Measurements from ENCODE around the gene SOX13. TPM values are rescaled to one million over a fixed set of nuclear protein-coding genes. Genes with fewer than 3 reads are reported as not detected.

Gene SOX13
- total and polyA plus RNA-seq, 9 donors, result 12.0 to 43.0 (median 21.8) TPM

DNA sequence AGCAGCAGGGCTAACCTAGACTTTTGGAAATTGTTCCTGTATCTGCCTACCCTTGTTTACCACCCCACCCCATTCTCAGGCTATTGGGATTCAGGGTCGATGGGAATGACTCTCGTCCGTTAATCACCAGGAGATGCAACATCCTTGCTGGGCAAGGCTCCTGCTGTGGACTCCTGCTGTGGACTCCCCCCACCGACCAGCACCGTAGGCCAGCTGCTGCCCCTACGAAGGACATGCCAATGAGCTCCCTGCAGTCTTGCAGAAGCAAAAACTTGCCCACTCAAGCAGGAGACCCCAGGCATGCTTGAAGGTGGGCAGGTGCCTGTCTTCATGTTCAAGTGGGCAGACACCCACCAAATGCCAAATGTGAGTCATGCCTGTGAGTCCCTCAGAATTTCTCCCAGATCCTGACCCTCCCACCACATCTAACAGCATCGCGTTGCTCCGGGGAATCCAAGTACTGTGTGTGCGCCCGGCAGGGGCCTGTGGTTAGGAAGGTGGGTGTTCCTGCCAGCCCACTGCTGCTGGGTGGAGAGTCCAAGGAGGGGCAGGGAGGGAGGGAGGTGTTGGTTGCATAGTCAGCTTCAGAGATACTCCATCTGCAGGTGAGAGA, 41.7 kb upstream of the SOX13 start:
- Histone ChIP-seq H3K27ac (no peak overlapping the region), H3K4me3 (no peak overlapping the region), H3K9me3 (no peaks in the 10 kb centered on the region), H3K4me1 (ENCODE audit: insufficient read depth) (no peaks in the 10 kb centered on the region), H3K27me3 (no peaks in the 10 kb centered on the region), H3K36me3 (no peaks in the 10 kb centered on the region)
- TF ChIP-seq POLR2A (IDR thresholded peaks at IDR 0.05) (no peak), EP300 (IDR thresholded peaks at IDR 0.05) (no peak)
- TF ChIP-seq, protein P1, sequence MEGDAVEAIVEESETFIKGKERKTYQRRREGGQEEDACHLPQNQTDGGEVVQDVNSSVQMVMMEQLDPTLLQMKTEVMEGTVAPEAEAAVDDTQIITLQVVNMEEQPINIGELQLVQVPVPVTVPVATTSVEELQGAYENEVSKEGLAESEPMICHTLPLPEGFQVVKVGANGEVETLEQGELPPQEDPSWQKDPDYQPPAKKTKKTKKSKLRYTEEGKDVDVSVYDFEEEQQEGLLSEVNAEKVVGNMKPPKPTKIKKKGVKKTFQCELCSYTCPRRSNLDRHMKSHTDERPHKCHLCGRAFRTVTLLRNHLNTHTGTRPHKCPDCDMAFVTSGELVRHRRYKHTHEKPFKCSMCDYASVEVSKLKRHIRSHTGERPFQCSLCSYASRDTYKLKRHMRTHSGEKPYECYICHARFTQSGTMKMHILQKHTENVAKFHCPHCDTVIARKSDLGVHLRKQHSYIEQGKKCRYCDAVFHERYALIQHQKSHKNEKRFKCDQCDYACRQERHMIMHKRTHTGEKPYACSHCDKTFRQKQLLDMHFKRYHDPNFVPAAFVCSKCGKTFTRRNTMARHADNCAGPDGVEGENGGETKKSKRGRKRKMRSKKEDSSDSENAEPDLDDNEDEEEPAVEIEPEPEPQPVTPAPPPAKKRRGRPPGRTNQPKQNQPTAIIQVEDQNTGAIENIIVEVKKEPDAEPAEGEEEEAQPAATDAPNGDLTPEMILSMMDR (IDR thresholded peaks at IDR 0.05), result no peak
- WGBS, 3 donors, result 57 to 59% (median 58%) methylated on average over 11 of the region's 11 CpGs
- intact Hi-C loops (cut with DNase I), result no loop called here
- DNase-seq, result no peak

DNA sequence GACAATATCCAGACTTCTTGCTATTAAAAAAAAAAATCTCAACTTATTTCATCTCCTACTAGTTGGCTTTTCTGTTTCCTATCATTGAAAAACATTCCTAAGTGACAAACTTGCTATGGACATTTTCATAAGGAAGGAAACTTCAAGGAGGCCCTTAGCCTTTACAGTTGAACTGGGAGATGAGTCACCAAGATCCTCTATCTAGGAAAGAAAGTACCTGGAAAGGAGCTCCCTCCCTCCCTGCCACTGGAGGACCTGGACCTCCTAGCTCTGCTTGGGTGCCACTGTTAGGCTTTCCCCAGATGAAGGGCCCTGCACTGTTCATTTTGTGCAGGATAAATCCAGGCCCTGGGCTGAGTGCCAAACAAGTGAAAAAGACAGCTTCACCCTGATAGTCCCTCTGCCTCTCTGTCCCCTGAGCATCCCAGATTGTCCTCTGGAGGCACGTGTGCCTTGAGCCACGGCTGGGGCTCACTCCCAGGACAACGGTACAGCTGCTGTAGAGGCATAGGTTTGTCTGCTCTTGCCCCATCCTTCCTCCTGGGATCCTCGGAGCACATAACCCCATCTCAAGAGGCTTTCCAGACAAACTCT, 40.2 kb upstream of the SOX13 start:
- Histone ChIP-seq H3K27ac (no peak overlapping the region), H3K9me3 (no peaks in the 10 kb centered on the region), H3K27me3 (no peaks in the 10 kb centered on the region), H3K4me1 (ENCODE audit: insufficient read depth) (no peaks in the 10 kb centered on the region), H3K4me3 (no peak overlapping the region), H3K36me3 (no peaks in the 10 kb centered on the region)
- DNase-seq, result no peak
- intact Hi-C loops (cut with DNase I), result loop anchor here in 1 of 4 donors (2.0 kb wide), 1 partner anchor 66 kb away; no protein-coding TSS in a partner anchor
- no peak for TF ChIP-seq EP300 (IDR thresholded peaks at IDR 0.05)
- TF ChIP-seq, protein P1 (IDR thresholded peaks at IDR 0.05), result no peak
- TF ChIP-seq POLR2A (IDR thresholded peaks at IDR 0.05), result no peak
- 46 to 64% (median 50%) methylated on average over 4 of the region's 4 CpGs for WGBS, 3 donors

DNA sequence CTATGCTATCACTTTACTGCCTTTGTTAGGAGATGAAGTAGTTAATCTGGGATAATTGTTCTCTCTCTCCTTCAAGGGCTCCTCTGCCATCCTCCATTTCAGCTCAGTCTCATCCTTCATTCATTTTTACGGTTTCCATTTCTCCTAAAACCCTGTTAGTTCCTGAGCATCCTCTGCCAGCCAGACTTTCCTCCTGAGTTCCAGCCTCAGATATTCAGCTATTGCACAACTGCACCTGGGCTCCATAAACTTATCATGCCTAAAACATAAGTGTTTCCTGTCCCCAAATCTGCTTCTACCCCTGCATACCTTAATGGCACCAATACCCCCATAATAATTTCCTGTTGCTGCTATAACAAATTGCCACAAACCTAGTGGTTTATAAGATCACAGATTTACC, 39.6 kb upstream of the SOX13 start:
- Histone ChIP-seq H3K36me3 (no peaks in the 10 kb centered on the region), H3K27me3 (no peaks in the 10 kb centered on the region), H3K27ac (no peak overlapping the region), H3K4me3 (no peak overlapping the region), H3K9me3 (no peaks in the 10 kb centered on the region), H3K4me1 (ENCODE audit: insufficient read depth) (no peaks in the 10 kb centered on the region)
- 43 to 55% (median 51%) methylated on average over 1 of the region's 1 CpG for WGBS, 3 donors
- DNase-seq, result no peak
- TF ChIP-seq POLR2A (IDR thresholded peaks at IDR 0.05), result no peak
- TF ChIP-seq, protein P1 (IDR thresholded peaks at IDR 0.05), result no peak
- TF ChIP-seq EP300 (IDR thresholded peaks at IDR 0.05), result no peak
- intact Hi-C loops (cut with DNase I), result loop anchor here in 1 of 4 donors (2.0 kb wide), 1 partner anchor 65 kb away; no protein-coding TSS in a partner anchor

DNA sequence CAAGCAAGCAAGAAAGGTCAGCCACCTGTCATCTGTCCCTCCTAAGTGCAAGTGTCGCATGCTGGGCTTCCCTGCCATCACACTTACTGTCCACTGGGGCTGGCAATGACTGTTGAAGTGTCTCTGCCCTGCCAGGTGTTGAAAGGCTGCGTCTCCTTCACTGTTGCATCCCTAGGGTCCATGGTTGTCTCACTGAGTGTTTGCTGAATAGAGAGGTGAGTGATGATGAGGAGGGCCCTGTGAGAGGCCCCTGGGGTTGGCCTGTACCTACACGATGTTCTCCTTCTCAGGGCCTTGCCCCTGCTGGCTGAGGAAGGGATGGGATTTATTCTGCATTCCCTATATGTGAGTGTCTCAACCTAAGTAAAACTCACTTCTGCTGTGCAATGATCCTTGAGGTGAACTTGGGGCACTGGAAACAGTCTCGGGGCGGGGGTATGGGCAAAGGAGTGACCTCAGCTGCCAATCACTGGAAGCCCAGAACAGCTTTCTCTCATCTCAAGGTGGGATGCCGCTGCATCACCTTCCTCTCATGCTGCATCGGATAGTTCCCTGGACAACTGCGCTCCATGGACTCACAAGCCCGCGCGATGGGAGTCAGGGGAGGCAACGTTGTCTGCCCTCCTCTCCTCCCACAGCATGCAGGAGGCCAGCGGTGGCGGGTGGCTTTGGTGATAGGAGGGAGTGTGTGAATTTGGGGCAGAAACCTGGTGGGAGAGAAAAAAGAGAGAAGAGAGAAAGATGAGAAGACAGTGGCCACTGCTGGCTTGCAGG, 35.8 kb upstream of the SOX13 start:
- DNase-seq, result no peak
- intact Hi-C loops (cut with DNase I), result no loop called here
- Histone ChIP-seq H3K4me1 (ENCODE audit: insufficient read depth) (no peaks in the 10 kb centered on the region), H3K36me3 (no peaks in the 10 kb centered on the region), H3K27me3 (no peaks in the 10 kb centered on the region), H3K9me3 (no peaks in the 10 kb centered on the region), H3K4me3 (no peak overlapping the region), H3K27ac (no peak overlapping the region)
- TF ChIP-seq, protein P1 (IDR thresholded peaks at IDR 0.05), result no peak
- no peak for TF ChIP-seq POLR2A (IDR thresholded peaks at IDR 0.05)
- TF ChIP-seq EP300 (IDR thresholded peaks at IDR 0.05), result no peak
- 39 to 49% (median 47%) methylated on average over 14 of the region's 14 CpGs for WGBS, 3 donors
